Activated naive CD4-positive, alpha-beta T cell treated with Interleukin-2 at 50 U/mL for 16 hours (primary cell): ENCODE measurements around the gene MYO18B.

Source experiments
- DNase-seq: peaks from one replicate; pipeline ENCODE4 v3.0.0-alpha.2; 2020

The MYO18B gene

GRCh38 chr22:25911243-25911972, 169.4 kb downstream of the MYO18B start:
- no peak for DNase-seq

DNA sequence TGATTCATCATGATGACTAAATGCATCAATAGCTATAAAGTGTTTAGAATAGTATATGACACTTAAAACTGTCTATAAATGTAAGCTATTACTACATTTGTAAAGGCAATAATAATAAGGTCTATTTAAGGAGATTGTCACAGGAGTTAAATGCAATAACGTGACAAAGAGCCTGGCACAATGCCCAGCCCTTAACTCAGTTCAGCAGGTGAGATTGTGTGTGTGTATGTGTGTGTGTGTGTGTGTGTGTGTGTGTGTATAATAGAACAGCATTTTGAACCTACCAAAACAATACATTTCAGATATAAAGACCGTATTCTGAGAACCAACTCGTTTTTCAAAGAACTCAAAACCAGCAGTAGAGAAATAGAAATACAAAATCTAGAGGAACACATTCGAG, 177.5 kb downstream of the MYO18B start:
- no peak for DNase-seq

DNA sequence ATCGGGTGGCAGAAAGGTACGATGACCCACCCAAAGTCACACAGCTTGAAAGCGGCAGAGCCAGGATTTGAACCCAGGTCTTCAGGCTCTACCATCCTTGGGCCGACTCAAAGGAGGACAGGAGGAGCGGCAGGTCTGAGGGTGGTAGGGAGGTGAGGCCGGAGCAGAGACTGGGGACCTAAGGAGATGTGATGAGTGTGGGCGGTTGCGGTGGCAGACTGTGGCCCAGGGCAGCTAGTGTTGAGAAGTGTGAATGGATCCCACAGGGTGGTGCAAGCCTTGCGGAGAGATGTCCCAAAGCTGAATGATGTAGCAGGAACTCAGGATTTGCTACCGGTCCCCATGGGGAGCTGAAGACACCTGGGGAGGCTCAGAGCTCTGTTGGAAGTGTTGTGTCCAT, 180.2 kb downstream of the MYO18B start:
- no peak for DNase-seq

- DNase-seq, result no peak
Observed at GRCh38 chr22:25923914-25924313, 181.9 kb downstream of the MYO18B start.

DNA sequence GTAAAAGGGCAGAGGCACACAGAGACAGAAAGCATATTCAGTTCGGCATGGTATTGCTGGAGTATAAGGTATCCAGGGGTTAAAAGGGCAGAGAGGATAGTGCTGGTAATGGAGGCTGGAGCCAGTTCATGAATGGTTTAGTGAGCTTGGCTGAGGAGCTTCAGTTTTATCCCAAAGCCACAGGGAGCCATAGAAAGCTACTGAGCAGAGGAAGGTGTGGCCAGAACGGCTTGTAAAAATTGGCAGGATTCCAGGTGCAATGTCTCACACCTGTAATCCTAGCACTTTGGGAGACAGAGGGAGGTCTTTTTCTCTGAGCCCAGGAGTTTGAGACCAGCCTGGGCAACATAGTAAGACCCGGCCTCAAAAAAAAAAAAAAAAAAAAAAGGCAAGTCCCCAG, 186.1 kb downstream of the MYO18B start:
- DNase-seq, result no peak

GRCh38 chr22:25929321-25929878, 187.4 kb downstream of the MYO18B start:
- DNase-seq, result no peak

DNA sequence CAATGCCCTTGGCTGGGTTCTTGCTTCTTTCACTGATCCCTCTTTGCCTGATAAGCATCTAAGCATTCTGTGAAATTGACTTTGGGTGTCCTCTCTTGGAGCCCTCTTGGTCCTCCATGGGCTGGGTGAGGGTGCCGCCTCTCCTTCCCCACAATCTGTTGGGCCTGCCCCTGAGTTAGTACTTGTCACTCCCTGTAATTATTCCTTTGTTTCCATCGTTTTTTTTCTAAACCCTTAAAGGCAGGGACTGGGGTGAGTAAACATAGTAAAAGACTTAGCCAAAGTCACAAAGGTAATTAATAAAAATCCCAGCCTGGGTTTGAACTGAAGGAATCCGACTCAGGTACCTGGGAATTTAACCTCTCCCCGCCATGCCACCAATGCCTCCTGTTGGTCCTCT, 188.1 kb downstream of the MYO18B start:
- no peak for DNase-seq

DNA sequence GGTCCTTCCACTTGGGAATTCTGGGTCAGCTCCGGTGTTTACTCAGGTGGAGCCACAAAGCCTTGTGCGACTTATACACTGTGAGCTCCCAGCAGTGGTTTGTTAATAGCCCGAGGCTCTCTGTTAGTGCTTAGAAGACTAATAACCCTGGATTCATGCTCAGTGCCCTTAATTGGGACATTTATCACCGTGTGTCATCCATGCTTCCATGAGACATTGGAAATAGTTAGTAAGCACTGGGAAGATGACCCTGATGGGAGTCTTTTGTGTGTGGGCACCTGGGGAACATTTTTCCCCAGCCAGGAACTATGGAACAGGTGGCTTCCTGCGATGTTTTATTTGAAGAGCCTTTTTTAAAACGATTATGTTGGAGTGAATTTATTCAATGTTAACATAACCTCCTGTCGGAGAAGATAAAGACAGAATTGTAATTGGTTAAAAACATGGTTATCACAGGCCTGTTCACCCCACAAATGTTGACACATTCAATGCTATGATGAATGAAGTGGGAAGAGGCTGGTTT, 188.9 kb downstream of the MYO18B start:
- DNase-seq, result no peak

DNA sequence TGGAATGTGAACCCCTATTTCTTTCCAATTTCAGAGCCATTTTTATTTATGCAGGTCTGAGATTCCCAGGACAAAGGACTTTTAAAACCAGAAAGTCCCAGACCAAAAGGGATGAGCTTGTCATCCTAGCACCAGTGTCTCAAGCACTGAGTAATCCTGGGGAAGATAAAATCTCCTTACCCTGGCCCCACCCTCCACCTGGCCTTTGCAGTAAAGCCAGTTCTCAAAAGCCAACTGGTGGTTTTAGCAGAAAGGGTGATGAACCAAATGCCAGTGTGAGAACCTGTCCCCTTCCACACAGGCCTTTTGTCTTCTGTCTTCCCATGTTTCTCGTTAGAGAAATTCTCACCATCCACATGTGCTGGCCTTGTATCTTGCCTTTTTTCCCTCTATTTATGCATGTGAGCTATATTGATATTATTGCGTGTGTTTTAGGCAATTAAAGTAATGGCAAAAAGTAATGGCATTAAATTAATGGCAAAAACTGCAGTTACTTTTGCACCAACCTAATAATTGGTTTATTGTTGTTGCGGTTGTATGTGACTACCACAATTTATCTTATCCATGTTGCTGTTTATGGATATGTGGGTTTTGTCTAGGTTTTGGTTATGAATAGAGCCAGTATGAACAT, 191.3 kb downstream of the MYO18B start:
- DNase-seq, result no peak

- DNase-seq, result no peak
Observed at GRCh38 chr22:25935266-25936058, 193.5 kb downstream of the MYO18B start.

- DNase-seq, result no peak
Observed at GRCh38 chr22:25938151-25938550, 196.2 kb downstream of the MYO18B start.

GRCh38 chr22:25939384-25939783, 197.4 kb downstream of the MYO18B start:
- no peak for DNase-seq

DNA sequence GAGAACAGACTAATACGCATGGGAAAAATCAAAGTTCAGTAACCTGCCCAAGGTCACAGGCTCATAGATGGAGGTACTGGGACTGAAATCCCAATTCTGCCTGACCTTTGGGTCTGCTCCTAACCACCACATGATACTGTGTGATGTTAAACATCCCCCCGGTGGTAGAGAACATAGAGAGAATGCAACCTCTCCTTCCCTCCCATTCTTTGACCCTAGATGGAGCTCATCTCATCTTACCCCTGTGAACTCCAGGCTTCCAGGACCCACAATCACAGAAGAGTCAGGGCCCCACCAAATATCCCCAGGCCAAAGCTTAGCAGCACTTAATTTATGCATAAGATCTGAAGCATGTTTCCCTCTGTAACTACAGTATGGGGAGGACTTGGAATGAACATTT, 198.5 kb downstream of the MYO18B start:
- no peak for DNase-seq

DNA sequence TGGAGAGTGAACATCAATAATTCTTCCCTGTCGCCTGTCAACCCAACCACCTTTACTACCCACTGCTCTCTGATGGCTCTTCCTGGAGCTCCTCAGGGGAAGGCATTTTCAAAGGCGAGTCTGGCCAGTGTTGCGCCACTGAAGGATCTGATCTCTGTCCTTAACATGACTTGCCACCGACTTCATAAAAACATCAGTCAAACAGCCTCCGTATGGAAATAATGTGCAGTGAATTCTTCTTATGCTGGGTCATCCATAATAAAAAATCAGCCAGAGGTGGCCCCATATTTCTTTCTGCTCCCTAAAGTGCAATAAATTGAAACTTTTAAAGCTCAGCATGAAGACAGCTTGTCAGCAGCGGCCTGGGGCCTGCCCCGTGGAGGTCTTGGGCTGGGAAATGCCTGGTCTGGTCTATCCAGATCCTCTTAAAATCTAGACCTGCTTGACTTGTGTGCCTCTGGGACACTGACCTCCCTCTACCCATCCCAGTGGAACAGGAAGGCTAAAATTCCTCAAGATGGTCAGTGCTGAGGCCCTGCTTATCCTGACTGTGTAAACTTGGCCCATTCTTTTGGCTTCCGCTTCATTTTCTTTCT, 199.5 kb downstream of the MYO18B start:
- DNase-seq, result no peak

- no peak for DNase-seq
Observed at GRCh38 chr22:25942115-25942855, 200.3 kb downstream of the MYO18B start.

DNA sequence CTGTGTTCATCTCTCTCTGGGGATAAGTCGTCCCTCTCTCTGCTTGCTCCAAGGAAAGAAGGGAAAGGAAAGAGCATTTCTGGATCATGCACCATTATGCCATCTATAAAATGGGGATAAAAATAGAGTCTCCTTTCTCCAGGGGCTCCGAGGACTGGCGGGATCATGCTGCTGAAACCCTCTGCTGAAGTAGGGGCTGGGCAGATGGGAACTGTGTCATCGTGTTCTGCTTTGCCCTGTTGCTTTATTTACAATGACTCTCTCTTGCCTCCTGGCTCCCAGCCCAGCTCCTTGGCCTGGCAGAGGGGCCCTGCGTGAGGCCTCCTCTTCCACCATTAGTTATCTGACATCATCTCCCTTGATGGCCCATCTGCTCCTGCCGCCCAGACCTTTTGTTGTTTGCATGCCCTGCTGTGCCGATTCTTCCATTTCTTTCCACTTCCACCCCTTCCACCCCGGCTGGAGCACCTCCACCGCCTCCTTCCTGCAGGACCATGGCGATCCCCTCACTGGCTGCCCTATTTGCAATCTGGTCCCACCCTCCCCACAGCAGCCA, 200.9 kb downstream of the MYO18B start:
- no peak for DNase-seq

GRCh38 chr22:25950111-25950510, 208.1 kb downstream of the MYO18B start:
- DNase-seq, result no peak

DNA sequence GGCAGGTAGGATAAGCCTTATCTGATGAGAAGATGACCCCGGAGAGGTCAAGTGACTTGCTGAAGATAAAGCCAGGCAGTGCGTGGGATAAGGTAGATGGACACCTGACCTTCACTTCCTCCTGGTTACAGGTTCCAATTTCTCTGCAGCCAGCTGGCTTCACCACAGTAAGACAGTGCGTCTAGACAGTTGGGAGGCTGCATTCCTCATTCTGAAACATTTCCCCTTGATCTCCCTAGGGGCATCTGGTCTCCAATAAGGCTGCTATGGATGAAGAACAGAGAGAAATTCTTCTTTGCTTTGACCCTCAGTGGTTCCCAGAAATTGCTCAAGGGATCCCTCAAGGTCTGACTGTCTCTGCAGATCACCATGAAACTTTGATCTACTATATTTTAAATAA, 211.3 kb downstream of the MYO18B start:
- DNase-seq, result no peak

- DNase-seq, result no peak
Observed at GRCh38 chr22:25953919-25954318, 211.9 kb downstream of the MYO18B start.

DNA sequence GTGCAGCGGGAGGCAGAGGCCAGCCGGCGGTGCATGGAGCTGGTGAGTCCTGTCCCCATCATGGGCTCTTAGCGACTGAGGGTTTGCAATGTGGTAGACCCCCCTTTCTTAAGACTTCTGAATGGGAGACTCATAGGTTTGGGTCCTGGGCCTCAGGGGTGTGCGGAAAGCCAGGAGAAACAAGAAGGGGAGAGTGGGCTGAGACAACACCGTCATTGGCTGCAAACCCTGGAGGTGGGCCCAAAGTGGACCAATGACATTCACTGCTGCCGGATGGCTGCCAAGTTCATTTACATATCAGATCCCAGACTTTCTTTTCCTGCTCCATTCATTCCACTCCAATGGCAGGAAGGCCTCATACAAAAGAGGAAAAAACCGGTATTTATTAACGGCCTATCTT, 213.3 kb downstream of the MYO18B start:
- no peak for DNase-seq

DNA sequence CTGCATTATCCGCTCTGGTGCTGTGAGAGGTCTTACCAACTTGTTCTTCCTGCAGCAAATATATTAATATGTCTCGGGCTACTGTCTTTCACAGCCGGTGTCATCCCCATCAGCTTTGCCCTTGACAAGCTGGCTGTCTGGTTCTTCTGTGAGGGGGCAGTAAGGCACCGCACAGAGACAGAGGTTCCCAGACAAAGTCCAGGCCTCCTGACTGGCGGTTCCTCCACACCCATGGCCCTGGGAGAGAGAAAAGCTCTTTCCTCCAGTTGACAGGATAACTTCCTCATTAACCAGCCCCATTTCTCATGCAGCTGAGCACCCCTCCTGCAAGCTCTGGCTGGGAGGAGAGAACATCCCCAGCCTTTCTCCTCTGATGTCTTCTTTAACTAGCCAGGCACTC, 214.8 kb downstream of the MYO18B start:
- DNase-seq, result no peak
